Body of pancreas (tissue), 4 donors: ENCODE measurements around the gene MAEA. TPM values are rescaled to one million over a fixed set of nuclear protein-coding genes. Genes with fewer than 3 reads are reported as not detected.

Experiments used
- ATAC-seq: fragments of 150-250 bp; one replicate; pipeline ENCODE4 v1.9.1; 2016
- DNase-seq, 4 donors: peaks; one replicate each; pipeline ENCODE4 v3.0.0-alpha.2; 2019
- H3K27ac ChIP-seq, 4 donors: fragments of 200-600 bp; sonication (generic); 1 replicate in 3 of 4; 2 replicates in 1 of 4; pipeline versions ENCODE4 v1.5.1 to v1.6.1; 2016 to 2019; ENCODE audit warnings: mild to moderate bottlenecking in 1 of 4, mixed read lengths in 1 of 4, moderate library complexity in 1 of 4
- H3K27me3 ChIP-seq, 2 donors: fragments of 200-600 bp; sonication (generic); one replicate each; pipeline ENCODE4 v1.6.0; 2016; ENCODE audit warnings: mild to moderate bottlenecking in 1 of 2
- H3K36me3 ChIP-seq, 2 donors: fragments of 200-600 bp; sonication (generic); replicated peaks in 1 of 2; 2 replicates each; pipeline ENCODE4 v1.5.1; 2016; ENCODE audit warnings: low read depth in 2 of 2; ENCODE audit not compliant: insufficient read depth in 1 of 2
- H3K4me1 ChIP-seq: fragments of 200-600 bp; sonication (generic); one replicate; pipeline ENCODE4 v1.6.0; 2016
- H3K4me3 ChIP-seq, 2 donors: fragments of 200-600 bp; sonication (generic); 1 replicate in 1 of 2; 2 replicates in 1 of 2; pipeline ENCODE4 v1.5.1; 2016 to 2019
- H3K9me3 ChIP-seq, 3 donors: fragments of 200-600 bp; sonication (generic); 1 replicate in 2 of 3; 2 replicates in 1 of 3; pipeline ENCODE4 v1.5.1; 2016
- CTCF ChIP-seq, 7 experiments: fragments of 450-650 bp in 4 of 7; fragments of 200-600 bp in 3 of 7; sonication (generic) in 3 of 7; IDR thresholded peaks; one replicate each; pipeline ENCODE4 v1.5.1; 2016 to 2019; ENCODE audit warnings: antibody characterized with exemption in 7 of 7
- POLR2A ChIP-seq, 3 donors: fragments of 450-650 bp; IDR thresholded peaks; one replicate each; pipeline ENCODE4 v1.6.1; 2016; ENCODE audit warnings: antibody characterized with exemption in 3 of 3, mild to moderate bottlenecking in 2 of 3
- WGBS, 2 donors: methylation state at CpG; one replicate each; pipeline ENCODE4 v1.1.5; 2017; 5-methylcytosine and 5-hydroxymethylcytosine counted together
- intact Hi-C: fragments of 100-400 bp; cut with DNase I; formaldehyde crosslinking; loops from one replicate; pipeline ENCODE4 v1.15.1; 2023
- total RNA-seq, 2 donors: library from RNA; depleted of rRNA; stranded (reverse); fragments of >200 nt; gene quantifications; one replicate each; pipeline ENCODE4 v1.1.0, GENCODE V29; 2016

The MAEA gene
- total RNA-seq, 2 donors from 2014 or later = 68.7 to 88.0 TPM

GRCh38 chr4:1342003-1342402 is 52.3 kb downstream of the MAEA start:
- no peak overlapping the region for H3K4me3 ChIP-seq
- 100% methylated on average over 1 of the region's 1 CpG for WGBS, 2 donors
- no peaks in the 10 kb centered on the region for H3K9me3 ChIP-seq
- DNase-seq (no peak), ATAC-seq (no peak)
- H3K27ac ChIP-seq = no peak overlapping the region
- H3K36me3 ChIP-seq = peaks cover 0 to 20% of the 10 kb centered on the region in 2 donors
- TF ChIP-seq POLR2A (IDR thresholded peaks at IDR 0.05) (no peak), CTCF (IDR thresholded peaks at IDR 0.05) (no peak)
- H3K4me1 ChIP-seq = peaks cover 15% of the 10 kb centered on the region
- no peaks in the 10 kb centered on the region for H3K27me3 ChIP-seq
- intact Hi-C loops = loop anchor here (5.0 kb wide), 1 partner anchor 90 kb away; no protein-coding TSS in a partner anchor

GRCh38 chr4:1344696-1345095 is 55.0 kb downstream of the MAEA start:
- no peak overlapping the region for H3K27ac ChIP-seq
- intact Hi-C loops = loop anchor here (5.0 kb wide), 1 partner anchor 92 kb away; no protein-coding TSS in a partner anchor
- peaks cover 0 to 8% of the 10 kb centered on the region in 2 donors for H3K36me3 ChIP-seq

DNA sequence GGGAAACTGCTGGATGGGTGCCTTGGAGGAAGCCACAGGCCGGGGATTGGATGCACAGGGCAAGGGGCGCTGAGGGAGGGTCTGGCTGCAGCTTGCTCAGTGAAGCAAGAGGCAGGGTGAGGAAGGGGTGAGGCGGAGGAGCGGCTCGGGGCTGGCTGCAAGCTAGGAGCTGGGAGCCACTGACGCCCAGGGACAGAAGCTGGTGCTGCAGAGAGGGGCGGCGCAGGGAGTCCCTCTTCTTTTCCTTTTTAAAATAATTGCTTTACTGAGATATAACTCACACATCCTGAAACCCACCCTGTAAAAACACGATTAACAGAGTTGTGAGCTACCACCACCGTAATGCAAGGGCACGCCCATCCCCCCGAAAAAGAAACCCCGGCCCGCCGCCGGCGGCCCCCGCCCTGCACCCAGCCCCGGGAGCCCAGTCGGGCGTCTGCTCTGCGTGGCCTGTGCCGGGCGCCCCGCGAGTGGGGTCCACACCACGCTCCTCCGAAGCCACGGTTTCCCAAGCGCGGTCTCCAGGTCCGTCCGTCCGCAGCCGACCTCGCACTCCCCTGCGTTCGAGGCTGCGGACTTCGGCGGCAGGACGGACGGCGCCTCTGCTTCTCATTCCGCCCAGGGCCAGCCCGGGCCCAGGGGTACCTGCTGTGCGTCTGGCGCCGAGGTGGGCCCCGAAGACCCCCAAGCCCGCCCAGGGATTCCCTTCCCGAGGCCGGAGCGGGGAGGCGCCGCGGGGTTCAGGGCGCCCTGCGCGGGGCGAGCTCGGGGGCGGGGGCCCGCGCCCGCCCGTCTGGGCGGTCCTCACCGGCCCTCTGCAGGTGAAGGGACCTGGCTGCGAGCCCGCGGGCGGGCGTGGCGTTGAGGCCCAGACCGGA is 56.5 kb downstream of the MAEA start:
- Histone ChIP-seq H3K4me3 (peak overlapping the region; percentile 50 to 77), H3K4me1 (peaks cover 29% of the 10 kb centered on the region), H3K9me3 (no peaks in the 10 kb centered on the region), H3K36me3 (peaks cover 0 to 2% of the 10 kb centered on the region in 2 donors), H3K27ac (peak overlapping the region; percentile 64 to 100 (median 84)), H3K27me3 (no peaks in the 10 kb centered on the region)
- ATAC-seq (peak; percentile 8), DNase-seq (peak; percentile 47 to 60 (median 52))
- TF ChIP-seq POLR2A (IDR thresholded peaks at IDR 0.05) = peak in 1 of 3 donors; percentile 16
- peak in 2 of 7 experiments; percentile 14 to 47 for TF ChIP-seq CTCF (IDR thresholded peaks at IDR 0.05)
- intact Hi-C loops = no loop called here
- 1 to 2% methylated on average over 8 to 49 of the region's 76 CpGs for WGBS, 2 donors

More at GRCh38 chr4:1344696-1345095, 55.0 kb downstream of the MAEA start:
- ATAC-seq = no peak
- TF ChIP-seq POLR2A (IDR thresholded peaks at IDR 0.05) (no peak), CTCF (IDR thresholded peaks at IDR 0.05) (no peak)
- no peak overlapping the region for H3K4me3 ChIP-seq
- 47 to 55% methylated on average over 11 to 12 of the region's 12 CpGs for WGBS, 2 donors
- H3K4me1 ChIP-seq = peaks cover 29% of the 10 kb centered on the region
- H3K27me3 ChIP-seq = no peaks in the 10 kb centered on the region
- DNase-seq = no peak
- H3K9me3 ChIP-seq = no peaks in the 10 kb centered on the region

- peak within 1 kb of the TSS; percentile 50 to 77 for H3K4me3 ChIP-seq
- DNase-seq = peak; percentile 100
- peaks cover 0 to 2% of the 10 kb centered on the region in 2 donors for H3K36me3 ChIP-seq
- H3K9me3 ChIP-seq = no peaks in the 10 kb centered on the region
- TF ChIP-seq POLR2A (IDR thresholded peaks at IDR 0.05) (peak; percentile 31 to 79 (median 76)), CTCF (IDR thresholded peaks at IDR 0.05) (peak in 1 of 7 experiments; percentile 2)
- intact Hi-C loops = no loop called here
- no peaks in the 10 kb centered on the region for H3K27me3 ChIP-seq
- WGBS, 2 donors = 1 to 2% methylated on average over 19 to 76 of the region's 76 CpGs
- H3K4me1 ChIP-seq = peaks cover 34% of the 10 kb centered on the region
- peak within 1 kb of the TSS; percentile 93 to 100 (median 97) for H3K27ac ChIP-seq
- peak; percentile 89 for ATAC-seq
Observed at GRCh38 chr4:1346781-1347409, 57.2 kb downstream of the MAEA start, which contains the start of gene UVSSA. TSS of gene UVSSA (plus strand) at chr4:1347208. CDS start at chr4:1348092, 884 bp downstream.
